Measurements from ENCODE around the gene KCNH5.

GRCh38 chr14:62847168-62847567 is 198.1 kb downstream of the KCNH5 start:
- TF ChIP-seq SUZ12 (IDR thresholded peaks at IDR 0.05) (no peak), FOXM1 (IDR thresholded peaks at IDR 0.05; ENCODE audit: borderline replicate concordance) (no peak), L3MBTL2 (conservative IDR thresholded peaks at IDR 0.05) (no peak), HDGF (IDR thresholded peaks at IDR 0.05; ENCODE audit: borderline replicate concordance) (no peak)

Data from HEK293T (cell line).